HG02642 (cell line): ENCODE measurements around the gene RNF39.

Source experiments
- ATAC-seq: cut with Tn5 transposase; IDR thresholded peaks from one replicate; pipeline ENCODE4 v1.9.1; 2021; ENCODE audit warnings: mild to moderate bottlenecking; ENCODE audit not compliant: unreplicated experiment, poor library complexity

Gene RNF39

GRCh38 chr6:30020626-30021025 lies 54.9 kb downstream of the RNF39 start:
- no peak for ATAC-seq
